HG03342 (cell line): ENCODE measurements around the gene PNO1.

Experiments
- ATAC-seq: cut with Tn5 transposase; IDR thresholded peaks from one replicate; pipeline ENCODE4 v1.9.1; 2021; ENCODE audit warnings: mild to moderate bottlenecking, moderate library complexity; ENCODE audit not compliant: unreplicated experiment

The PNO1 gene

GRCh38 chr2:68193144-68193543 is 35.5 kb downstream of the PNO1 start:
- no peak for ATAC-seq

- ATAC-seq, result no peak
Measured at GRCh38 chr2:68193787-68194372, 36.2 kb downstream of the PNO1 start.

- ATAC-seq, result no peak
Measured at GRCh38 chr2:68195096-68195495, 37.4 kb downstream of the PNO1 start.

GRCh38 chr2:68196120-68196716 is 38.5 kb downstream of the PNO1 start:
- no peak for ATAC-seq

- ATAC-seq, result no peak
Measured at GRCh38 chr2:68200157-68200787, 42.6 kb downstream of the PNO1 start.

- peak; percentile 96 for ATAC-seq
Measured at GRCh38 chr2:68203587-68203986, 45.9 kb downstream of the PNO1 start.

GRCh38 chr2:68206793-68207192 is 49.1 kb downstream of the PNO1 start:
- no peak for ATAC-seq

- ATAC-seq, result peak; percentile 69
Measured at GRCh38 chr2:68214381-68214780, 56.7 kb downstream of the PNO1 start.

- ATAC-seq, result no peak
Measured at GRCh38 chr2:68216454-68217310, 59.0 kb downstream of the PNO1 start.

GRCh38 chr2:68217729-68218128 is 60.0 kb downstream of the PNO1 start:
- ATAC-seq, result no peak

GRCh38 chr2:68218343-68218901 is 60.7 kb downstream of the PNO1 start:
- no peak for ATAC-seq

- ATAC-seq, result no peak
Measured at GRCh38 chr2:68222287-68222686, 64.6 kb downstream of the PNO1 start.

- no peak for ATAC-seq
Measured at GRCh38 chr2:68223419-68223818, 65.7 kb downstream of the PNO1 start.

GRCh38 chr2:68225119-68225632 is 67.5 kb downstream of the PNO1 start:
- ATAC-seq, result peak; percentile 65
